Spleen (tissue), 11 donors: ENCODE measurements around the gene SLIT3. TPM values are rescaled to one million over a fixed set of nuclear protein-coding genes. Genes with fewer than 3 reads are reported as not detected.

Source experiments
- DNase-seq: peaks from one replicate; pipeline ENCODE4 v3.0.0-alpha.2; 2020
- H3K27ac ChIP-seq, 8 donors: fragments of 200-600 bp; sonication (generic) in 7 of 8; 1 replicate in 4 of 8; 2 replicates in 4 of 8; pipeline versions ENCODE4 v1.5.0 to v1.8.0; 2016 to 2021; ENCODE audit warnings: inconsistent platforms in 4 of 8, mild to moderate bottlenecking in 4 of 8, moderate library complexity in 1 of 8
- H3K27me3 ChIP-seq, 7 donors: fragments of 200-600 bp; sonication (generic) in 6 of 7; replicated peaks in 1 of 7; 1 replicate in 4 of 7; 2 replicates in 3 of 7; pipeline versions ENCODE4 v1.5.0 to v1.8.0; 2016 to 2021; ENCODE audit warnings: inconsistent platforms in 3 of 7, mild to moderate bottlenecking in 1 of 7
- H3K36me3 ChIP-seq, 6 donors: fragments of 200-600 bp; sonication (generic) in 5 of 6; 1 replicate in 4 of 6; 2 replicates in 2 of 6; pipeline versions ENCODE4 v1.5.0 to v1.8.0; 2016 to 2021; ENCODE audit warnings: inconsistent platforms in 2 of 6
- H3K4me1 ChIP-seq, 6 donors: fragments of 200-600 bp; sonication (generic) in 5 of 6; 1 replicate in 3 of 6; 2 replicates in 3 of 6; pipeline versions ENCODE4 v1.5.0 to v1.8.0; 2016 to 2021; ENCODE audit warnings: inconsistent platforms in 3 of 6
- H3K4me3 ChIP-seq, 8 donors: fragments of 200-600 bp; sonication (generic) in 7 of 8; 1 replicate in 4 of 8; 2 replicates in 4 of 8; pipeline versions ENCODE4 v1.5.0 to v1.8.0; 2016 to 2021; ENCODE audit warnings: inconsistent platforms in 4 of 8, mild to moderate bottlenecking in 4 of 8, moderate library complexity in 2 of 8
- H3K9me3 ChIP-seq, 8 donors: fragments of 200-600 bp; sonication (generic) in 7 of 8; 1 replicate in 4 of 8; 2 replicates in 4 of 8; pipeline versions ENCODE4 v1.5.0 to v1.8.0; 2016 to 2021; ENCODE audit warnings: inconsistent platforms in 4 of 8
- POLR2A ChIP-seq, 3 donors: fragments of 450-650 bp; IDR thresholded peaks; one replicate each; pipeline ENCODE4 v1.5.1; 2017; ENCODE audit warnings: antibody characterized with exemption in 3 of 3, mild to moderate bottlenecking in 1 of 3
- POLR2AphosphoS5 ChIP-seq, 3 donors: sonication (generic); formaldehyde crosslinking; IDR thresholded peaks; one replicate each; pipeline ENCODE4 v1.5.1; 2017; ENCODE audit warnings: antibody characterized with exemption in 3 of 3
- WGBS, 5 donors: extraction: QIAGEN DNeasy Blood & Tissue Kit in 3 of 5; methylation state at CpG; one replicate each; pipeline versions ENCODE4 v1.1.5 to v1.1.7; 2013 to 2018; 5-methylcytosine and 5-hydroxymethylcytosine counted together
- intact Hi-C: fragments of 100-400 bp; cut with DNase I; formaldehyde crosslinking; loops from one replicate; pipeline ENCODE4 v1.15.0; 2023; ENCODE audit warnings: low total_unique reads
- polyA plus RNA-seq, 3 donors: library from polyadenylated mRNA; stranded (reverse); fragments of 200-250 nt; gene quantifications; one replicate each; pipeline ENCODE4 v1.2.1, GENCODE V29; 2013
- total RNA-seq, 7 donors: library from RNA; depleted of rRNA in 3 of 7; stranded (reverse); fragments of >200 nt in 3 of 7; fragmentation: NEBNext Ultra II Directional in 4 of 7; extraction: Animal tissue kit (Norgen Biotek cat#: 25700) in 4 of 7; gene quantifications; one replicate each; pipeline versions ENCODE4 v1.1.0 to v1.2.1, GENCODE V29; 2016 to 2021
- TF ChIP-seq, protein P1 (sequence below), 11 experiments: fragments of 200-600 bp in 7 of 11; fragments of 450-650 bp in 4 of 11; sonication (generic) in 4 of 11; IDR thresholded peaks in 8 of 11; conservative IDR thresholded peaks in 3 of 11; 1 replicate in 7 of 11; 2 replicates in 4 of 11; pipeline versions ENCODE4 v1.4.0 to v1.8.0; 2016 to 2021; ENCODE audit warnings: antibody characterized with exemption in 11 of 11, inconsistent platforms in 4 of 11, mild to moderate bottlenecking in 1 of 11
- donor health status: healthy with polysubstance abuse.
- donor health status: DM: no; HTN: no; CAD: no; lungs with moderate emphysema.
- donor health status: DM: no; HTN: no; CAD: no.
- donor health status: Bipolar disorder and iron deficiency.
- donor health status: healthy.
- donor health status: DM: no; HTN: no; CAD: no.
- donor health status: DM: yes; HTN: yes; CAD: no.

SLIT3 gene
- total and polyA plus RNA-seq, 10 donors, result 0.33 to 54.0 (median 13.2) TPM

DNA sequence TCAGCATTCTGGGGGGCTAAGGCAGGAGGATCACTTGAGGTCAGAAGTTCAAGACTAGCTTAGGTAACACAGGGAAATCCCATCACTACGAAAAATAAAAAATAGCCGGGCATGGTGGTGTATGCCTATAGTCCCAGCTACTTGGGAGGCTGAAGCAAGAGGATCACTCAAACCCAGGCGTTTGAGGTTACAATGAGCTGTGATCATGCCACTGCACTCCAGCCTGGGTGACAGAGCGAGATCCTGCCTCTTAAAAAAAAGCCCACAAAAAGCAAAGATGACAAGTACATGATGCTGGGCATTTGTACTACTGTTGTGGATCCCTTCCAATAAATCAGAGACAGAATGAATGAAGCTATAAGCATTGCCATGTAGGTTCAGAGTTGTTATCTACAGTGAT lies 401.7 kb downstream of the SLIT3 start:
- Histone ChIP-seq H3K27ac (no peak overlapping the region), H3K36me3 (no peaks in the 10 kb centered on the region), H3K4me1 (no peaks in the 10 kb centered on the region), H3K9me3 (no peaks in the 10 kb centered on the region), H3K27me3 (peaks cover 0 to 10% (median 0%) of the 10 kb centered on the region in 7 donors), H3K4me3 (no peak overlapping the region)
- no peak for DNase-seq
- intact Hi-C loops, result no loop called here
- TF ChIP-seq POLR2A (IDR thresholded peaks at IDR 0.05), result no peak
- TF ChIP-seq POLR2AphosphoS5 (IDR thresholded peaks at IDR 0.05), result no peak
- TF ChIP-seq, protein P1, sequence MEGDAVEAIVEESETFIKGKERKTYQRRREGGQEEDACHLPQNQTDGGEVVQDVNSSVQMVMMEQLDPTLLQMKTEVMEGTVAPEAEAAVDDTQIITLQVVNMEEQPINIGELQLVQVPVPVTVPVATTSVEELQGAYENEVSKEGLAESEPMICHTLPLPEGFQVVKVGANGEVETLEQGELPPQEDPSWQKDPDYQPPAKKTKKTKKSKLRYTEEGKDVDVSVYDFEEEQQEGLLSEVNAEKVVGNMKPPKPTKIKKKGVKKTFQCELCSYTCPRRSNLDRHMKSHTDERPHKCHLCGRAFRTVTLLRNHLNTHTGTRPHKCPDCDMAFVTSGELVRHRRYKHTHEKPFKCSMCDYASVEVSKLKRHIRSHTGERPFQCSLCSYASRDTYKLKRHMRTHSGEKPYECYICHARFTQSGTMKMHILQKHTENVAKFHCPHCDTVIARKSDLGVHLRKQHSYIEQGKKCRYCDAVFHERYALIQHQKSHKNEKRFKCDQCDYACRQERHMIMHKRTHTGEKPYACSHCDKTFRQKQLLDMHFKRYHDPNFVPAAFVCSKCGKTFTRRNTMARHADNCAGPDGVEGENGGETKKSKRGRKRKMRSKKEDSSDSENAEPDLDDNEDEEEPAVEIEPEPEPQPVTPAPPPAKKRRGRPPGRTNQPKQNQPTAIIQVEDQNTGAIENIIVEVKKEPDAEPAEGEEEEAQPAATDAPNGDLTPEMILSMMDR (IDR thresholded peaks at IDR 0.05 in 8 of 11, conservative IDR thresholded peaks at IDR 0.05 in 3 of 11), result no peak
- 80 to 88% (median 83%) methylated on average over 4 of the region's 4 CpGs for WGBS, 5 donors

DNA sequence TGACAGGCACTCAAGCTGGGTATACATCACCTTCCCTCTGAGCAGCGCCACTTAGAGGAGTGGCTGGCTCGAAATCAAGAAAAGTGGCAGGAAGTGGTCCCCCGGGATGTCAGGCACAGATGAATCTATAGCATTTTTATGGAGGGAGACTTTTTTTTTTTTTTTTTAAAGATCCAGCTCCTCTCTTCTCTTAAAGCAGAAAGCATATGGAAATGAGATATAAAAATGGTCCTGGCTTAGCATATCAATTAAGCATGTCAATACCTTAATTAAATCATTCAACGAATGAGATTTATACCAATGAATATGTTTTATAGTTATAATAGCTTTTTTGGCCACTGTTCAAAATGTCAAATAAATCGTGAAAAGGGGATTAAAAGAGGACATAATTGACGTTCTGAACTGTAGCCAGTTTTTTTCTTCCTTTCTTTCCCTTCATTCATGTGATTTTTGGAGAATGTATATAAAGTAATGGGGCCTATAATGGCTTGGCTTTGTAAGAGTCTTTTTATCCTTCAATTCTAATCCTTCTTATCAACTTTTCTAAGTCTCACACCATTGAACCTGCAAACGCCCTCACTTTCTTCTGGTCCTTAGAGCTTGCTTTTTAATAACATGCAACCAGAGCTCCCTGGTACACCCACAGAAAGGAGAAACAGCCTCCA lies 402.6 kb downstream of the SLIT3 start:
- DNase-seq, result no peak
- Histone ChIP-seq H3K27ac (no peak overlapping the region), H3K4me3 (no peak overlapping the region), H3K36me3 (no peaks in the 10 kb centered on the region), H3K9me3 (no peaks in the 10 kb centered on the region), H3K27me3 (peaks cover 0 to 10% (median 0%) of the 10 kb centered on the region in 7 donors), H3K4me1 (no peaks in the 10 kb centered on the region)
- WGBS, 5 donors, result 50 to 71% (median 64%) methylated on average over 7 of the region's 7 CpGs
- intact Hi-C loops, result no loop called here
- TF ChIP-seq, protein P1 (IDR thresholded peaks at IDR 0.05 in 8 of 11, conservative IDR thresholded peaks at IDR 0.05 in 3 of 11), result no peak

DNA sequence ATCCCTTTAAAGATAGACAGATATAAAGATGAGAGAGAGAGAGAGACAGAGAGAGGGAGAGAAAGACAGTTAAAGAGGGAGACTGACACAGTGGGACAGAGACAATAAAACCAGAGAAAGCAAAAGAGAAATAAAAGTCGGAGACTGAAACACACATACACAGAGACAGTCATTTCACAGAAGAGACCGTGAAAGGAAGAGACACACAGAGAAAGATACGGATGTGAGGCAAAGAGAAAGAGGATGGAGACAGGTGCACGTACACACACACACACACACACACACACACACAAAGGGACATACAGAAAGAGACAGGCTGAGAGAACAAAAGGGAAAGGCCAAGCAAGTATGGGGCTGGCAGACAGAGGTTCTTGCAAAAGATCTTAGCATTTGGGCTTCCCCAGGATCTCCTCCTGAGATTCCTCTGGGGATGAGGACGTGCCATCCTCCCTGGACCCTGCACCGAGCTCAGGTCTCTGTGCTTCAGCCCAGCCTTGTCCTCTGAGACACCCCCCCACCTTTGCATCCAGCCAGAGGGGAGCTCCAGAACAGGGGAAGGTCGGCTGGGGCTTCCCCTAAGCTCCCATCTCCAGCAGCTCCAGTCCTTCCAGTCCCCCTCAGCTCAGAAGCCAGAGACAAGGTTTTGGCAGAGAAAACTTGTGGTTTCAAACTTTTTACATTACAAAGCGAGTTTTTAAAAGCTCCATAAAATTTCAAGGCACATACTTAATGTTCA lies 403.4 kb downstream of the SLIT3 start:
- no peaks in the 10 kb centered on the region for H3K4me1 ChIP-seq
- no peak for DNase-seq
- intact Hi-C loops, result no loop called here
- no peak overlapping the region for H3K4me3 ChIP-seq
- H3K27me3 ChIP-seq, result peaks cover 0 to 10% (median 0%) of the 10 kb centered on the region in 7 donors
- H3K27ac ChIP-seq, result no peak overlapping the region
- 74 to 83% (median 79%) methylated on average over 7 to 8 of the region's 8 CpGs for WGBS, 5 donors
- TF ChIP-seq, protein P1 (IDR thresholded peaks at IDR 0.05 in 8 of 11, conservative IDR thresholded peaks at IDR 0.05 in 3 of 11), result no peak
- TF ChIP-seq POLR2A (IDR thresholded peaks at IDR 0.05) (no peak), POLR2AphosphoS5 (IDR thresholded peaks at IDR 0.05) (no peak)
- no peaks in the 10 kb centered on the region for H3K36me3 ChIP-seq
- H3K9me3 ChIP-seq, result no peaks in the 10 kb centered on the region

DNA sequence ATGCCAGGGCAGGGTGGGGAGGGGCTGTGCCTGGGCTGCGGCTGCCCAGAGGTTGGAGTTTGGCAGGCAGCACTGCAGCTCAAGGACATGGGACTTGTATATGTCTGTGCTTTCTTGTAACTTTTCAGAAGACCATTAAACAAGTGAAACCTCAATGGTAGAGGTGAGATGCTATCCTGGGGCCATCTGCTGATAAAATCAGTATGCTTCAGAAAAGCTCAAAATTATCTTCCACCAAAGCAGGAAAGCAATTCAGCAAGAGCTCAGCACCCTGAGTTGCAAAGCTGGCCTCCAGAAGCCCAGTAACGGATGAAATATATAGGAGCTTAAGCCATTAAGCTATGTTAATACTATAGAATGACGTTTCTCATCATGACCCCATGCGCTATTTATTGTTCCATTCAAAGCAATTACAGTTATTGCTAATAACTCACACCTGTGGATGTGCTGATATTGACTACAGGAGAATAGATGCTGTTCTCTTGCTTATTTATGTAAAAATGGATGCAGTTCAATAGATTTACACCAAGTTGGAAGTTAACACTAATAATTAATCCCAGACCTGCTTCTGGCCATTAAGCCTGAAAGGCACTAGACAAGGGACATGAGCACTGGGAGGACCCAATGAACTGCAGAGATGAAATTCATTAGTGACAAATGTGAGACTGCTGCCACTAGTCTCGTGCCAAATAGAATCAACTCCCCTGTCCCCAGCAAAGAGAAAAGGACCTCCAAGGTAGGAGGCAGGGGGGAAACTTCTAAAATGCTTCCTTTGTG lies 405.5 kb downstream of the SLIT3 start:
- TF ChIP-seq POLR2A (IDR thresholded peaks at IDR 0.05), result no peak
- TF ChIP-seq, protein P1 (IDR thresholded peaks at IDR 0.05 in 8 of 11, conservative IDR thresholded peaks at IDR 0.05 in 3 of 11), result no peak
- TF ChIP-seq POLR2AphosphoS5 (IDR thresholded peaks at IDR 0.05), result no peak
- Histone ChIP-seq H3K9me3 (no peaks in the 10 kb centered on the region), H3K27ac (no peak overlapping the region), H3K27me3 (peaks cover 0 to 10% (median 0%) of the 10 kb centered on the region in 7 donors), H3K36me3 (no peaks in the 10 kb centered on the region), H3K4me1 (no peaks in the 10 kb centered on the region), H3K4me3 (no peak overlapping the region)
- DNase-seq, result no peak
- intact Hi-C loops, result no loop called here
- 69 to 87% (median 80%) methylated on average over 5 of the region's 5 CpGs for whole genome bisulfite sequencing, 5 donors
